K562 (cell line): ENCODE data around the gene TRIM14. TPM values are rescaled to one million over a fixed set of nuclear protein-coding genes. Genes with fewer than 3 reads are reported as not detected.

Experiments used
- ARID3A ChIP-seq: IDR thresholded peaks from 2 replicates; pipeline ENCODE4 v1.6.1; 2012; ENCODE audit warnings: low read depth, low read length, improper control_type of control experiment, borderline replicate concordance
- BRD9 ChIP-seq: fragments of 450-650 bp; IDR thresholded peaks from 2 replicates; pipeline ENCODE4 v1.6.1; 2018; ENCODE audit warnings: low read depth; ENCODE audit not compliant: partially characterized antibody
- CBX2 ChIP-seq: fragments of 200-600 bp; sonication (generic); IDR thresholded peaks from one replicate; pipeline ENCODE4 v1.6.1; 2012; ENCODE audit warnings: mild to moderate bottlenecking, low read length, inconsistent platforms; ENCODE audit not compliant: insufficient read depth, poor library complexity, severe bottlenecking
- CBX5 ChIP-seq: IDR thresholded peaks from 2 replicates; pipeline ENCODE4 v1.6.1; 2014; ENCODE audit warnings: low read depth, borderline replicate concordance
- DPF2 ChIP-seq: fragments of 450-650 bp; IDR thresholded peaks from 2 replicates; pipeline ENCODE4 v1.6.1; 2016
- EP300 ChIP-seq: IDR thresholded peaks from 2 replicates; pipeline ENCODE4 v1.6.1; 2012; ENCODE audit warnings: low read length, improper control_type of control experiment
- HDAC1 ChIP-seq, 2 experiments: fragments of 450-650 bp; IDR thresholded peaks; 2 replicates each; pipeline ENCODE4 v1.6.1; 2016 to 2017; ENCODE audit warnings: inconsistent platforms in 1 of 2, mild to moderate bottlenecking in 1 of 2, moderate library complexity in 1 of 2
- LCOR ChIP-seq: sonication (generic); formaldehyde crosslinking; IDR thresholded peaks from 2 replicates; pipeline ENCODE4 v1.8.0; 2022; ENCODE audit warnings: mild to moderate bottlenecking, missing genetic modification reagents
- MAZ ChIP-seq, 2 experiments: fragments of 450-650 bp in 1 of 2; sonication (generic) in 1 of 2; formaldehyde crosslinking; IDR thresholded peaks in 1 of 2; conservative IDR thresholded peaks in 1 of 2; 2 replicates each; pipeline versions ENCODE4 v1.4.0 to v1.5.0; 2020; ENCODE audit warnings: mild to moderate bottlenecking in 1 of 2, missing genetic modification reagents in 1 of 2
- MCM7 ChIP-seq, 2 experiments: fragments of 450-650 bp; IDR thresholded peaks; 2 replicates each; pipeline ENCODE4 v1.6.1; 2016 to 2018
- MEIS2 ChIP-seq: fragments of 450-650 bp; IDR thresholded peaks from 2 replicates; pipeline ENCODE4 v1.6.1; 2014; ENCODE audit warnings: mild to moderate bottlenecking; ENCODE audit not compliant: partially characterized antibody
- PML ChIP-seq: IDR thresholded peaks from 2 replicates; pipeline ENCODE4 v1.6.1; 2012; ENCODE audit warnings: low read length, inconsistent platforms
- POLR2A ChIP-seq: fragments of 450-650 bp; conservative IDR thresholded peaks from 2 replicates; pipeline ENCODE4 v1.6.1; 2016
- POLR2AphosphoS5 ChIP-seq: IDR thresholded peaks from 2 replicates; pipeline ENCODE4 v1.6.1; 2011; ENCODE audit warnings: mild to moderate bottlenecking, low read depth, low read length, moderate library complexity; ENCODE audit not compliant: control insufficient read depth, insufficient read depth
- PREB ChIP-seq: sonication (generic); formaldehyde crosslinking; IDR thresholded peaks from 2 replicates; pipeline ENCODE4 v1.8.1; 2023; ENCODE audit warnings: mild to moderate bottlenecking, missing genetic modification reagents
- RBM22 ChIP-seq: fragments of 200-400 bp; formaldehyde crosslinking; IDR thresholded peaks from 2 replicates; pipeline ENCODE4 v1.6.1; 2018; ENCODE audit warnings: low read length, low read depth; ENCODE audit not compliant: poor library complexity, severe bottlenecking
- SIN3B ChIP-seq: fragments of 450-650 bp; IDR thresholded peaks from 2 replicates; pipeline ENCODE4 v1.6.1; 2017; ENCODE audit warnings: low read depth, mild to moderate bottlenecking, moderate library complexity
- TCF7L2 ChIP-seq: fragments of 150-350 bp; IDR thresholded peaks from 2 replicates; pipeline ENCODE4 v1.6.1; 2016; ENCODE audit warnings: low read depth, mild to moderate bottlenecking, low read length, moderate library complexity
- TEAD4 ChIP-seq, 2 experiments: sonication (generic) in 1 of 2; formaldehyde crosslinking in 1 of 2; IDR thresholded peaks; 2 replicates each; pipeline versions ENCODE4 v1.6.1 to v1.8.0; 2012 to 2022; ENCODE audit warnings: borderline replicate concordance in 1 of 2, inconsistent platforms in 1 of 2, low read length in 1 of 2, mild to moderate bottlenecking in 1 of 2, missing genetic modification reagents in 1 of 2
- ZNF165 ChIP-seq: fragments of 250-450 bp; sonication (Bioruptor Pico); IDR thresholded peaks from 2 replicates; pipeline ENCODE4 v1.4.0; 2020; ENCODE audit warnings: borderline replicate concordance
- ZNF277 ChIP-seq: fragments of 250-450 bp; sonication (Bioruptor Pico); IDR thresholded peaks from 2 replicates; pipeline ENCODE4 v1.8.0; 2022; ENCODE audit warnings: inconsistent platforms, mild to moderate bottlenecking, moderate library complexity, borderline replicate concordance
- ZNF589 ChIP-seq: fragments of 200-800 bp; sonication (Bioruptor generic); IDR thresholded peaks from 2 replicates; pipeline ENCODE4 v1.6.1; 2016; ENCODE audit warnings: low read depth, missing genetic modification characterization, missing compliant biosample characterization
- ZNF76 ChIP-seq: fragments of 250-450 bp; sonication (Bioruptor Pico); IDR thresholded peaks from 2 replicates; pipeline ENCODE4 v1.4.0; 2020; ENCODE audit warnings: mild to moderate bottlenecking, moderate library complexity, borderline replicate concordance
- ZZZ3 ChIP-seq: fragments of 450-650 bp; IDR thresholded peaks from 2 replicates; pipeline ENCODE4 v1.6.1; 2016; ENCODE audit warnings: antibody characterized with exemption, mild to moderate bottlenecking, moderate library complexity
- polyA plus RNA-seq, 8 experiments: library from polyadenylated mRNA; depleted of rRNA in 4 of 8; stranded (reverse) in 5 of 8; unstranded in 3 of 8; fragments of >200 nt; fragmentation: Nextera tagmentation in 2 of 8; fragmentation: Illumina TruSeq in 1 of 8; extraction: Ambion mirVana in 2 of 8; extraction: Trizol in 1 of 8; gene quantifications; 2 replicates each; pipeline versions ENCODE4 v1.2.1 to v1.2.3, GENCODE V29; 2011 to 2014; ENCODE audit warnings: inconsistent platforms in 1 of 8, missing spikeins in 1 of 8
- total RNA-seq, 7 experiments: library from RNA; depleted of rRNA in 6 of 7; stranded (reverse); fragments of >200 nt in 6 of 7; fragmentation: Illumina TruSeq in 2 of 7; extraction: Trizol in 2 of 7; gene quantifications; 2 replicates each; pipeline versions ENCODE4 v1.2.1 to v1.2.3, GENCODE V29; 2011 to 2021; ENCODE audit warnings: low replicate concordance in 1 of 7
- TF ChIP-seq, protein P1 (sequence below): fragments of 450-650 bp; formaldehyde crosslinking; IDR thresholded peaks from 2 replicates; pipeline ENCODE4 v1.4.0; 2020; ENCODE audit warnings: mild to moderate bottlenecking

The TRIM14 gene
- total and polyA plus RNA-seq, 9 of the 15 experiments (the other 6 are each of a cell fraction or from before 2014, with no cell fraction given), result 7.6 to 41.0 (median 17.9) TPM

DNA sequence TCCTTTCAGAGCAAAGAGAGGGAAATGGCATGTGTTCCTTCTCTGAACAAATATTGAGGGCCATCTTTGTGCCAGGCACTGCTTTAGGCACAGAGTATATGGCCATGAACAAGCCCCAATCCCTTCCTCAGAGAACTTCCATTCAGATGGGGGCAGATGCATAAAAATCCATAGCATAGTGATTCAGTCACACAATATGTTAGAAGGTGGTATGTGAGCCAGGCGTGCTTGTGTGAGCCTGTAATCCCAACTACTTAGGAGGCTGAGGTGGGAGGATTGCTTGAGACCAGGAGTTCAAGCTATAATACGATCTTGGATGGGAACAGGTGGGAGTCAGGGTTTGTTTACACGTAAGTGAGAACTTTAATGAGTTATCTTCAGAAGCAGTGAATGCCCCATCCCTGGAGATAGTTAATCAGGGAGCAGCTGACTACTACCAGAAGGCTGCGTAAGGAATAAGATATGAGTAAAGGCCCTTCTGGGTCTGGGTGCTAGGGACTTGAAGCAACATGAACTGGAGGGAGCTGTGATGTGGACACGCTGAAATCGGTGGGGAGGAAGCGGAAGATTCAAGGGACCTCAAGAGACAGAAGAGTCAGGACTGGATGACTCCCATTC lies 35.3 kb downstream of the TRIM14 start (continued):
- TF ChIP-seq ARID3A (no peak), ZNF76 (CRISPR knock-in tag) (no peak), PML (0 out of 2 replicates have a peak, but pooled peaks have one; percentile 48), TEAD4 (IDR thresholded peaks at IDR 0.05; ENCODE audit: low read length) (peak; percentile 68), TEAD4 (CRISPR knock-in tag; IDR thresholded peaks at IDR 0.05; ENCODE audit: borderline replicate concordance) (no peak), POLR2A (no peak; the same call in 1 of the 2 replicates), ZZZ3 (no peak), SIN3B (no peak), EP300 (peak; percentile 37; the same call in 1 of the 2 replicates), DPF2 (peak; percentile 29; the same call in 1 of the 2 replicates), ZNF589 (CRISPR knock-in tag) (no peak), RBM22 (no peak), PREB (CRISPR knock-in tag) (no peak), POLR2AphosphoS5 (peak; percentile 66), ZNF165 (CRISPR knock-in tag) (no peak), TCF7L2 (no peak), MCM7 (IDR thresholded peaks at IDR 0.05) (no peak), MEIS2 (no peak), CBX2 (no peak), MAZ (CRISPR knock-in tag; conservative IDR thresholded peaks at IDR 0.05 in 1 of 2, IDR thresholded peaks at IDR 0.05 in 1 of 2) (no peak), HDAC1 (IDR thresholded peaks at IDR 0.05) (no peak), ZNF277 (CRISPR knock-in tag) (no peak), CBX5 (no peak), LCOR (no peak), BRD9 (no peak)
- TF ChIP-seq, protein P1, sequence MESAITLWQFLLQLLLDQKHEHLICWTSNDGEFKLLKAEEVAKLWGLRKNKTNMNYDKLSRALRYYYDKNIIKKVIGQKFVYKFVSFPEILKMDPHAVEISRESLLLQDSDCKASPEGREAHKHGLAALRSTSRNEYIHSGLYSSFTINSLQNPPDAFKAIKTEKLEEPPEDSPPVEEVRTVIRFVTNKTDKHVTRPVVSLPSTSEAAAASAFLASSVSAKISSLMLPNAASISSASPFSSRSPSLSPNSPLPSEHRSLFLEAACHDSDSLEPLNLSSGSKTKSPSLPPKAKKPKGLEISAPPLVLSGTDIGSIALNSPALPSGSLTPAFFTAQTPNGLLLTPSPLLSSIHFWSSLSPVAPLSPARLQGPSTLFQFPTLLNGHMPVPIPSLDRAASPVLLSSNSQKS (CRISPR knock-in tag), result no peak
